NCI-H345 (cell line): ENCODE results near the gene AKR1C8.
"Not testable (repeated sequence)": the region's sequence is repeated elsewhere in the genome, so short reads cannot be mapped to it uniquely, and the experiment has no call there.

Experiments used
- DNase-seq: peaks from one replicate; lab custom pipeline; 2025; lab: John Stamatoyannopoulos, UW

AKR1C8 gene

GRCh38 chr10:5168897-5169420, 16.0 kb downstream of the AKR1C8 start:
- DNase-seq = no peak

GRCh38 chr10:5165738-5166137, 19.2 kb downstream of the AKR1C8 start:
- DNase-seq = no peak

- no peak for DNase-seq
Observed at GRCh38 chr10:5163487-5163886, 21.5 kb downstream of the AKR1C8 start.

DNA sequence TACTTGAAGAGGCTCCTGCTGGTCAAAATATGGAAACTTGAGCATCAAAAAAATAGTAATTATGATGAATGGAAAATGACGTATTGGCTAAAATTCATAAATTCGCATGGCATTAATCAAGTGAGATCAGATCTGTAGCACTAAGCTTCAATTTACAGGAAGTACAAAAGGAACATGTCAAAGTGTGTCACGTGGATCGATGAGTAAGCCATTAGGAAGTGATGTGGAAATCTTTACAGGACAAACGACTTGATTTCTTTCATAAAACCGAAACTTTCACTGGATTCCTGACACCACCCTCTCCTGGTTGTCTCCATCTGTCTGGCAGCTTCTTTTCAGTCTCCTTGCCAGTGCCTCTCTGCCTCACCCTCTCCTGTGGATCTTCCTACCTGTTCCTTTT, 25.8 kb downstream of the AKR1C8 start:
- no peak for DNase-seq

GRCh38 chr10:5157501-5157900, 27.4 kb downstream of the AKR1C8 start:
- DNase-seq = no peak

- DNase-seq = no peak
Observed at GRCh38 chr10:5155951-5156350, 29.0 kb downstream of the AKR1C8 start.

DNA sequence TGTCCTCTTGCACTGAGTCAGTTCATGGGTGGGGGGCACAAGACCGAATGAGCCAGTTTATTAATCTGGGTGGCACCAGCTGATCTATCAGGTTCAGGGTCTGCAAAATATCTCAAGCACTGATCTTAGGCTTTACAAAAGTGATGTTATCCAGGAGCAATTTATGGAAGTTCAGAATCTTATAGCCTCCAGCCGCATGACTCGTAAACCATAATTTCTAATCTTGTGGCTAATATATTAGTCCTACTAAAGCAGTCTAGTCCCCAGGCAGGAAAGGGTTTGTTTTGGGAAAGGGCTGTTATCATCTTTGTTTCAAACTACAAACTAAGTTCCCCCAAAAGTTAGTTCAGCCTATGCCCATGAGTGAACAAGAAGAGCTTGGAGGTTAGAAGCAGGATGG, 33.9 kb downstream of the AKR1C8 start:
- DNase-seq = no peak

GRCh38 chr10:5148678-5149032, 36.3 kb downstream of the AKR1C8 start:
- DNase-seq = no peak

DNA sequence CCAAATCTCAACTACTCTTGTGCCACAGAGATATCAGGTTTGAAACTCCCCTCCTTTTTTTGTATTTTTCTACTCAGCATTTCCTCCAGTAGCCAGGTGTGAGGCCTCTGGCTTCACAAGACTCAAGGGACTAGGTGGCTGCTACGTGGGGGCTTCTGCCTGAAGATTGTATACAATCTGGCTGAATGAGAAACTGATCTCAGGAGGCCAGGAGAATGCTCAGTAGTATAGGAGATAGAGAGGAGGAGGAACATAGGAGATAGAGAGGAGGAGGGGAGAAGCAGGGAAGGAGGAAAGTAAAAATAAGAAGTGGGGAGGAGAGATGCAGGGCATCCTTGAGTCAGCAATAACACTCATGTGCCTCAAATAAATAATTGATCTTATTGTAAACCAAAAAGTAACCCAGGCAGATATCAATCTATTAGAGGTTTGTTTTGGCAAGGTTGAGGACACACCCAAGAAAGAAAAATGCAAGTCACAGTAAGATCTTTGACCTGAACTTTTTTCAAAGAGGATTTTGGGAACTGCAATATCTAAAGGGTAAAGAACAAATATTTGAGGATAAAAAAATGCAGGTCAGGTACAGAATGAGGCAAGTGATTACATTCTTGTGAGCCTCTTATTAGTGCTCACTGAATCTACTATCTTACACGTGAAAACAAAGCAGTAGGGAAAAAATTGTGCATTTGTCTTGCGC, 36.8 kb downstream of the AKR1C8 start:
- DNase-seq = no peak

DNA sequence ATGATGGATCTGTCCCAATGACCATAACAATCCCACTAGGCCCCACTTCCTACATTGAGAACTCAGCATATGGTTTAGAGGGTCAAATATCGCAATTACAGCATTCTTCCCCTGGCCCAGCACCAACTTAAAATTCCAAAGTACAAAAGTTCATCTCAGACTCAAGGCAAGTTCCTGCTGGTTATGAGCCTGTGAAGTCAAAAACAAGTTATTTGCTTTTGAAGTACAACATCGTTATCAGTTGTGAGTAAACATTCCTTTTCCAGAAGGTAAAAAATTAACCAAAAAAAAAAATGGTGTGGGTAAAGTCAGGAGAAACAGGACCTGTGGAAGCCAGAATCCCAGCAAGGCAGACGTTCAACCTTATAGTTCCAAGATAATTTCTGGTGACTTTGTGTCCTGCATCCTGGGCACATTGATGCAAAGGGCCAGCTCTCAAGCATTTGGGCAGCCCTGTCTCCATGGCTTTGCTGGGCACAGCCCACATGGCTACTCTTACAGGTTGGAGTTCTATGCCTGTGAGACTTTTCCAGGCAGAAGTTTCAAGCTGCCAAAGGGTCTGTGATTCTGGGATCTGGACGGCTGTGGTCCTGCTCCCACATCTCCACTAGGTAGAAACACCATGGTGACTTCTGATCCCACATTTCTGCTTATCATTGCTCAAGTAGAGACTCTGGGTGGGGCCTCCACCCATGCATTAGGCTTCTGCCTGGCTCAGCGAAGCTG, 37.5 kb downstream of the AKR1C8 start:
- no peak for DNase-seq

- DNase-seq = no peak
Observed at GRCh38 chr10:5146920-5147254, 38.1 kb downstream of the AKR1C8 start.

- no peak for DNase-seq
Observed at GRCh38 chr10:5143137-5143536, 41.8 kb downstream of the AKR1C8 start.

GRCh38 chr10:5142199-5142598, 42.8 kb downstream of the AKR1C8 start:
- DNase-seq = no peak

DNA sequence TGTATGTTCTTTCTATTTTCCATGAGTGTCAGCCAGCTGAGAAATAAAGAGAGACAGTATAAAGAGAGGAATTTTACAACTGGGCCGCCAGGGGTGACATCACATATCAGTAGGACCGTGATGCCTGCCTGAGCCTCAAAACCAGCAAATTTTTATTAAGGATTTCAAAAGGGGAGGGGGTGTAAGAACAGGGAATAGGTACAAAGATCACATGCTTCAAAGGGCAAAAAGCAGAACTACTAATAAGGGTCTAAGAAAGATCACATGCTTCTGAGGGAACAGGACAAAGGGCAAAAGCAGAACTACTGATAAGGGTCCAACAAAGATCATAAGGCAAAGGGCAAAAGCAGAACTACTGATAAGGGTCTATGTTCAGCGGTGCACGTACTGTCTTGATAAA, 47.3 kb downstream of the AKR1C8 start:
- DNase-seq = not testable (repeated sequence)

DNA sequence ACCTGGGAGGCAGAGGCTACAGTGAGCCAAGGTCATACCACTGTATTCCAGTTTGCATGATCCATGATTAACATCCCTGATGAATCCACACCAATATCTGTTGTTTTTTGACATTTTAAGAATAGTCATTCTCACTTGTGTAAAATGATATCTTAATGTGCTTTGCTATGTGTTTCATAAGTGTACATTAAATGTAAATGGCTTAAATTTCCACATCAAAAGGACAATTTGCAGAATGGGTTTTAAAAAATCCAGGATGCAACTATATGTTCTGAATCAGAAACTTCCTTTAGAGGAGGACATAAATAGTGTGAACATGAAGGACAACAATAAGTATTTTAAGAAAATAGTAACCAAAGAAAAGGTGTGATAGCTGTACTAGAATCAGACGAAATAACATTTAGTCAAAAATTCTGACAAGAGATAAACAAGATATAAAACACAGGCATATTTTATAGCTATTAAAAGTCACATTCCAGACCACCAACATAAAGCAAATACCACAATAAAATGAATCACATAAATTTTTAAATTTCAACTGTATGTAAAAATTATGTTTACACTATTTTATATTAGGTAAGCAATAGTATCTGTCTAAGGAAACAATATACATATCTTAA, 48.4 kb downstream of the AKR1C8 start:
- DNase-seq = no peak

DNA sequence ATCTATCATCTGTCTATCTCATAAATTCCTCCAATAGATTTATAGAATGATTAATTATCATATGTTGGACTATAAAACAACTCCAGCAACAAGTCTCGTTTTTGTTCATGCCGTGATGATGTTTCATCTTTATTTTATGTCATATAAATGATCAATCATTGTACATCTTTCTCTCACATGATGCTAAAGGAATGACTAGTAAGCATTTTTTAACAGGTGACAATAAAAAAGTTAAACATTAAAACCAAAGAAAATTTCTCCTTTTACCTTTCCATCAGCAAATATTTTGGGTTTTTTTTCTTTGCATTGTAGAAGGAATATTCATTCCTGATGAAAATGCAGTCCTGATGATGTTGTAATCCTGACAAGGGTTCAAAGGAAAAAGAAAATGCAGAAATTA, 49.4 kb downstream of the AKR1C8 start:
- DNase-seq = no peak

DNA sequence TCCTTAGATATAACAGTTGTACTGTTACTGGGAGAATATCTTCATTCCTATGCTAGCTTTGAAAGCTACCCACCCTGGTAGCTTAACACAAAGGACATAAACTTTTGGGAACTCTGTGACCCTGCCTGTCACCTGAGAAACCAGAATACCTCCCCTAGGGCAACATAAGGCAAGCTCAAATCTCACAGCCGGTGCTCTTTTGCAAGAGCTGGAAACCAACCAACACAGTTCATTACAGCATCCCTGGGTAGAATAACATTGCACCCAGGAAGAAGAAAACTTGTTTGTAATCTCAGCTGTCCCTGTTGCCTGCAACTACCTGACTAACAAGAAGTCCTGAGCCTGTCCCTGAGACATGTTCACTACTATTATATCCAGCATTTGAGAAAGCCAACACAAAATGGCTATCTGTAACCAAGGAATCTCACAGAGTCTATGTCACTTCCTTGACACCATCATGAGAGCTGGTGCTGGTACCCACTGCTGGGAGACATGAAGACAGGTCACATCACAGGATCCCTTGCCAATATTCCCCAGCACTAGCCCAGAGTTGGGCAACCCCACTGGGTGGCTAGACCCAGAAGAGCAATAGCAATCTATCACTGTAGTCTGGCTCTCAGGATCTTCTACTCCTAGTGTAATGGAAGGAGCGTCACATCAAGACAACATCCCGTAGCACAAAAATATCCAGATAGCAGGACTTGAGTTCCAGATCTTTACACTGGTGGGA, 59.5 kb downstream of the AKR1C8 start:
- no peak for DNase-seq

GRCh38 chr10:5123886-5124285, 61.1 kb downstream of the AKR1C8 start:
- DNase-seq = no peak

- not testable (repeated sequence) for DNase-seq
Observed at GRCh38 chr10:5119997-5120396, 65.0 kb downstream of the AKR1C8 start.

- DNase-seq = no peak
Observed at GRCh38 chr10:5117026-5117425, 67.9 kb downstream of the AKR1C8 start.

DNA sequence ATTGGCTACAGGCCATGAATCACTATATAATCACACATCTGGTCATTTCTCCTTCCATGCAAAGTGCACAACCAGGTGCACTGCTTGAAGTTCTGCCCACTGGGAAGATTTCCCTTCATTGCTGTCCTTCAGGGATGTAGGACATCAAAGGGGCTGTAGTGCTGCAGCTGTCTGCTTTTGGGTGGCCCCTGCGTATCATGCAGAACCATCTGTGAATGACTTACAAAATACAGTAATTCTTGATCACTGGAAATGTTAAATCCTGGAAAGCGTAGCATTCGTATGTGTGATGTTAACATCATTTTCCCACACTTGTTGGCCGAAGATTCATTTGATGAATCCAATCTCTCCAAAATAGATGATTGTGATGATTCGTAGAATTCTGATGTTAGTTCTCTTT, 68.3 kb downstream of the AKR1C8 start:
- no peak for DNase-seq

DNA sequence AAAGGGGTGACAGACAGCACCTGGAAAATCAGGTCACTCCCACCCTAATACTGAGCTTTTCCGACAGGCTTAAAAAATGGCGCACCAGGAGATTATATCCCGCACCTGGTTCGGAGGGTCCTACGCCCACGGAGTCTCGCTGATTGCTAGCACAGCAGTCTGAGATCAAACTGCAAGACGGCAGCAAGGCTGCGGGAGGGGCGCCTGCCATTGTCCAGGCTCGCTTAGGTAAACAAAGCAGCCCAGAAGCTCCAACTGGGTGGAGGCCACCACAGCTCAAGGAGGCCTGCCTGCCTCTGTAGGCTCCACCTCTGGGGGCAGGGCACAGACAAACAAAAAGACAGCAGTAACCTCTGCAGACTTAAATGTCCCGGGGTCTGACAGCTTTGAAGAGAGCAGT, 75.1 kb downstream of the AKR1C8 start:
- DNase-seq = not testable (repeated sequence)
